HepG2 (cell line): ENCODE results near the gene SFRP4. TPM values are rescaled to one million over a fixed set of nuclear protein-coding genes. Genes with fewer than 3 reads are reported as not detected.
A peak's percentile ranks its signal among the peaks of the same experiment; 100 is the strongest.

Experiments used
- ADNP ChIP-seq: sonication (generic); formaldehyde crosslinking; IDR thresholded peaks from 2 replicates; pipeline ENCODE4 v1.4.0; 2020; ENCODE audit warnings: missing genetic modification reagents
- ATF2 ChIP-seq: sonication (generic); formaldehyde crosslinking; IDR thresholded peaks from 2 replicates; pipeline ENCODE4 v1.4.0; 2020; ENCODE audit warnings: missing genetic modification reagents
- CENPX ChIP-seq: sonication (generic); formaldehyde crosslinking; IDR thresholded peaks from 2 replicates; pipeline ENCODE4 v1.9.0; 2021; ENCODE audit warnings: mild to moderate bottlenecking, missing genetic modification reagents, moderate library complexity
- CSRNP2 ChIP-seq: sonication (generic); formaldehyde crosslinking; conservative IDR thresholded peaks from 2 replicates; pipeline ENCODE4 v1.8.0; 2022; ENCODE audit warnings: low read depth, missing genetic modification reagents
- FOSL2 ChIP-seq: sonication (generic); formaldehyde crosslinking; IDR thresholded peaks from 2 replicates; pipeline ENCODE4 v1.4.0; 2020; ENCODE audit warnings: missing genetic modification reagents
- FOXP1 ChIP-seq, 2 experiments: fragments of 450-650 bp in 1 of 2; IDR thresholded peaks; 2 replicates each; pipeline ENCODE4 v1.6.1; 2017 to 2018; ENCODE audit warnings: antibody characterized with exemption in 1 of 2
- GTF2F1 ChIP-seq: fragments of 150-350 bp; IDR thresholded peaks from 2 replicates; pipeline ENCODE4 v1.6.1; 2014; ENCODE audit warnings: low read length
- HMG20B ChIP-seq: conservative IDR thresholded peaks from 2 replicates; pipeline ENCODE4 v1.6.1; 2016; ENCODE audit warnings: missing genetic modification reagents, missing compliant biosample characterization
- HNRNPK ChIP-seq: fragments of 200-400 bp; formaldehyde crosslinking; IDR thresholded peaks from 2 replicates; pipeline ENCODE4 v1.6.1; 2018; ENCODE audit warnings: low read length, low read depth, moderate library complexity, mild to moderate bottlenecking; ENCODE audit not compliant: poor library complexity, severe bottlenecking
- HOXA7 ChIP-seq: sonication (generic); formaldehyde crosslinking; IDR thresholded peaks from 2 replicates; pipeline ENCODE4 v1.8.1; 2022; ENCODE audit warnings: mild to moderate bottlenecking, missing genetic modification reagents, moderate library complexity
- JARID2 ChIP-seq: sonication (generic); formaldehyde crosslinking; IDR thresholded peaks from 2 replicates; pipeline ENCODE4 v1.8.1; 2023; ENCODE audit warnings: missing genetic modification reagents, inconsistent platforms; ENCODE audit not compliant: insufficient replicate concordance
- MATR3 ChIP-seq: sonication (generic); formaldehyde crosslinking; IDR thresholded peaks from 2 replicates; pipeline ENCODE4 v1.4.0; 2020; ENCODE audit warnings: missing genetic modification reagents
- MED1 ChIP-seq: sonication (generic); formaldehyde crosslinking; IDR thresholded peaks from 2 replicates; pipeline ENCODE4 v1.4.0; 2020; ENCODE audit warnings: missing genetic modification reagents
- PRMT3 ChIP-seq: sonication (generic); formaldehyde crosslinking; IDR thresholded peaks from 2 replicates; pipeline ENCODE4 v1.8.1; 2022; ENCODE audit warnings: low read depth, mild to moderate bottlenecking, moderate library complexity, missing genetic modification reagents, borderline replicate concordance
- SETDB1 ChIP-seq: sonication (generic); formaldehyde crosslinking; IDR thresholded peaks from 2 replicates; pipeline ENCODE4 v1.5.1; 2020; ENCODE audit warnings: missing genetic modification reagents, mild to moderate bottlenecking, borderline replicate concordance
- SMC3 ChIP-seq: IDR thresholded peaks from 2 replicates; pipeline ENCODE4 v1.6.1; 2011; ENCODE audit warnings: low read length, improper control_type of control experiment
- ZFP82 ChIP-seq: sonication (generic); formaldehyde crosslinking; IDR thresholded peaks from 2 replicates; pipeline ENCODE4 v1.5.1; 2020; ENCODE audit warnings: mild to moderate bottlenecking, missing genetic modification reagents, borderline replicate concordance
- ZMYM3 ChIP-seq: sonication (generic); formaldehyde crosslinking; IDR thresholded peaks from 2 replicates; pipeline ENCODE4 v1.5.1; 2020; ENCODE audit warnings: mild to moderate bottlenecking, missing genetic modification reagents
- ZNF30 ChIP-seq: sonication (generic); formaldehyde crosslinking; IDR thresholded peaks from 2 replicates; pipeline ENCODE4 v1.5.0; 2020; ENCODE audit warnings: mild to moderate bottlenecking, missing genetic modification reagents
- ZNF343 ChIP-seq: sonication (generic); formaldehyde crosslinking; IDR thresholded peaks from 2 replicates; pipeline ENCODE4 v1.4.0; 2020; ENCODE audit warnings: mild to moderate bottlenecking, missing genetic modification reagents
- ZNF367 ChIP-seq: sonication (generic); formaldehyde crosslinking; IDR thresholded peaks from 2 replicates; pipeline ENCODE4 v1.4.0; 2020; ENCODE audit warnings: missing genetic modification reagents, borderline replicate concordance
- ZNF512B ChIP-seq: sonication (generic); formaldehyde crosslinking; IDR thresholded peaks from 2 replicates; pipeline ENCODE4 v1.5.1; 2020; ENCODE audit warnings: missing genetic modification reagents, mild to moderate bottlenecking, borderline replicate concordance
- ZNF547 ChIP-seq: sonication (generic); formaldehyde crosslinking; IDR thresholded peaks from 2 replicates; pipeline ENCODE4 v1.5.1; 2020; ENCODE audit warnings: mild to moderate bottlenecking, missing genetic modification reagents
- ZNF577 ChIP-seq: sonication (generic); formaldehyde crosslinking; IDR thresholded peaks from 2 replicates; pipeline ENCODE4 v1.4.0; 2020; ENCODE audit warnings: mild to moderate bottlenecking, low read depth, missing genetic modification reagents, borderline replicate concordance
- ZNF644 ChIP-seq: IDR thresholded peaks from 2 replicates; pipeline ENCODE4 v1.6.1; 2016; ENCODE audit warnings: low read depth
- ZNF775 ChIP-seq: sonication (generic); formaldehyde crosslinking; IDR thresholded peaks from 2 replicates; pipeline ENCODE4 v1.4.0; 2020; ENCODE audit warnings: missing genetic modification reagents, mild to moderate bottlenecking, moderate library complexity, borderline replicate concordance
- polyA plus RNA-seq, 8 experiments: library from polyadenylated mRNA; depleted of rRNA in 3 of 8; stranded (reverse) in 7 of 8; unstranded in 1 of 8; fragments of >200 nt; fragmentation: Illumina TruSeq in 4 of 8; extraction: Trizol in 4 of 8; gene quantifications; 2 replicates each; pipeline versions ENCODE4 v1.2.1 to v1.2.3, GENCODE V29; 2011 to 2016; ENCODE audit warnings: low read depth in 4 of 8, missing spikeins in 1 of 8, mixed read lengths in 1 of 8; ENCODE audit not compliant: insufficient read depth in 1 of 8
- total RNA-seq, 5 experiments: library from RNA; depleted of rRNA; stranded (reverse); fragments of >200 nt; fragmentation: Illumina TruSeq; extraction: Trizol; gene quantifications; 2 replicates each; pipeline ENCODE4 v1.2.3, GENCODE V29; 2016; ENCODE audit warnings: low read depth in 1 of 5

SFRP4 gene
- total and polyA plus RNA-seq, 2 of the 13 experiments (the other 11 are each of a cell fraction or from before 2014, with no cell fraction given), result 0.96 to 1.8 TPM

GRCh38 chr7:37942934-37943610, 26.5 kb upstream of the SFRP4 start (continued):
- TF ChIP-seq JARID2 (CRISPR knock-in tag) (peak; percentile 44), SMC3 (no peak; the same call in 1 of the 2 replicates), ZMYM3 (CRISPR knock-in tag) (peak; percentile 89), FOXP1 (IDR thresholded peaks at IDR 0.05) (peak; percentile 80), FOXP1 (CRISPR knock-in tag; IDR thresholded peaks at IDR 0.05) (peak; percentile 95), GTF2F1 (no peak), ZNF30 (CRISPR knock-in tag) (0 out of 2 replicates have a peak, but pooled peaks have one; percentile 46), MED1 (CRISPR knock-in tag) (peak; percentile 97), ZNF577 (CRISPR knock-in tag) (no peak), ZNF775 (CRISPR knock-in tag) (peak; percentile 60; the same call in 1 of the 2 replicates), ZNF644 (peak; percentile 75), HNRNPK (no peak), HOXA7 (CRISPR knock-in tag) (no peak), ATF2 (peak; percentile 94), CSRNP2 (no peak), PRMT3 (CRISPR knock-in tag) (no peak), ZFP82 (CRISPR knock-in tag) (no peak), SETDB1 (CRISPR knock-in tag) (no peak), ZNF547 (CRISPR knock-in tag) (peak; percentile 49; the same call in 1 of the 2 replicates), ADNP (CRISPR knock-in tag) (no peak), FOSL2 (peak; percentile 98), HMG20B (peak; percentile 93), ZNF367 (no peak), MATR3 (CRISPR knock-in tag) (no peak), ZNF512B (peak; percentile 83; the same call in 1 of the 2 replicates), CENPX (CRISPR knock-in tag) (no peak), ZNF343 (CRISPR knock-in tag) (no peak)
